HG03521 (cell line): Measurements from ENCODE around the gene CCSER2.
A peak's percentile ranks its signal among the peaks of the same experiment; 100 is the strongest.
"Not testable (repeated sequence)": the region's sequence is repeated elsewhere in the genome, so short reads cannot be mapped to it uniquely, and the experiment has no call there.

Experiments used
- ATAC-seq: cut with Tn5 transposase; IDR thresholded peaks from one replicate; pipeline ENCODE4 v1.9.1; 2021; ENCODE audit warnings: mild to moderate bottlenecking, moderate library complexity; ENCODE audit not compliant: unreplicated experiment

The CCSER2 gene

GRCh38 chr10:84519235-84519634 is 190.8 kb downstream of the CCSER2 start:
- no peak for ATAC-seq

GRCh38 chr10:84521013-84521412 is 192.6 kb downstream of the CCSER2 start:
- no peak for ATAC-seq

GRCh38 chr10:84521468-84521867 is 193.1 kb downstream of the CCSER2 start:
- ATAC-seq, result no peak

GRCh38 chr10:84522612-84523462 is 194.4 kb downstream of the CCSER2 start:
- ATAC-seq, result no peak

GRCh38 chr10:84523526-84523925 is 195.1 kb downstream of the CCSER2 start:
- no peak for ATAC-seq

- no peak for ATAC-seq
These were observed 196.0 kb downstream of the CCSER2 start for GRCh38 chr10:84524435-84524834.

GRCh38 chr10:84525120-84525806 is 196.9 kb downstream of the CCSER2 start:
- no peak for ATAC-seq

GRCh38 chr10:84525807-84526182 is 197.4 kb downstream of the CCSER2 start:
- ATAC-seq, result not testable (repeated sequence)

- not testable (repeated sequence) for ATAC-seq
These were observed 199.0 kb downstream of the CCSER2 start for GRCh38 chr10:84527386-84527785.

- not testable (repeated sequence) for ATAC-seq
These were observed 200.1 kb downstream of the CCSER2 start for GRCh38 chr10:84528526-84528925.

- ATAC-seq, result no peak
These were observed 202.4 kb downstream of the CCSER2 start for GRCh38 chr10:84530724-84531325.

GRCh38 chr10:84531396-84531795 is 203.0 kb downstream of the CCSER2 start:
- no peak for ATAC-seq

GRCh38 chr10:84534168-84534567 is 205.8 kb downstream of the CCSER2 start:
- no peak for ATAC-seq

- peak; percentile 59 for ATAC-seq
These were observed 209.1 kb downstream of the CCSER2 start for GRCh38 chr10:84537447-84537931.

- ATAC-seq, result no peak
These were observed 209.6 kb downstream of the CCSER2 start for GRCh38 chr10:84538036-84538435.

GRCh38 chr10:84539216-84539615 is 210.8 kb downstream of the CCSER2 start:
- no peak for ATAC-seq

GRCh38 chr10:84540022-84540616 is 211.7 kb downstream of the CCSER2 start:
- no peak for ATAC-seq

- ATAC-seq, result peak; percentile 88
These were observed 212.4 kb downstream of the CCSER2 start for GRCh38 chr10:84540617-84541288.

GRCh38 chr10:84541289-84541637 is 212.9 kb downstream of the CCSER2 start:
- ATAC-seq, result no peak

GRCh38 chr10:84542522-84543490 is 214.4 kb downstream of the CCSER2 start:
- ATAC-seq, result no peak
